BE2C (cell line): ENCODE results near the gene METAP1.

Experiments
- DNase-seq: peaks from one replicate; pipeline ENCODE4 v3.0.0-alpha.2; 2020
- H3K27me3 ChIP-seq: fragments of 250-450 bp; sonication (Bioruptor Pico); 2 replicates; pipeline ENCODE4 v1.5.1; 2020; ENCODE audit warnings: mild to moderate bottlenecking
- H3K36me3 ChIP-seq: fragments of 250-450 bp; sonication (Bioruptor Pico); 2 replicates; pipeline ENCODE4 v1.5.1; 2020; ENCODE audit warnings: mild to moderate bottlenecking
- H3K4me1 ChIP-seq: fragments of 250-450 bp; sonication (Bioruptor Pico); 2 replicates; pipeline ENCODE4 v1.5.1; 2020
- H3K4me3 ChIP-seq: 2 replicates; pipeline ENCODE4 v1.5.1; 2011; ENCODE audit warnings: low read depth, low read length
- H3K9me3 ChIP-seq: fragments of 250-450 bp; sonication (Bioruptor Pico); 2 replicates; pipeline ENCODE4 v1.5.1; 2020
- TF ChIP-seq, protein P1 (sequence below): IDR thresholded peaks from 2 replicates; pipeline ENCODE4 v1.5.1; 2012; ENCODE audit warnings: mild to moderate bottlenecking, low read depth, low read length

Gene METAP1

DNA sequence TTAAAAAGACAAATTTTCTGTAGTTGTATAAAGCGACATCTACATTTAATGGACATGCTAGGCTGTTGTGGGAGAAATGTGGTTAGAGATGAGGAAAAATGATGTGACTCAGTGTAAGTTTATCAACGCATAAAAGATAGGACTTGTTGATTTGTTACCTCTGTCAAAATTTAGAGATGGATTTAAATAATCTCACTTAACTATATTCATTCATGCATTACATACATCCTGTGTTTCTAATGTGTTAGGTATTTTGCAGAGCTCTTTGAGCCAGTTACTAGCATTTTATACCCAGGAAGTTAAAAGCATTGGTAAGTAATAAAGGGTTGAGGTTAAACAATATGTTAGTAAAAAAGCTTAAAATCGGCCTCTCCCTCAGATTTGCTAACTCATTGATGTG, 34.3 kb downstream of the METAP1 start:
- DNase-seq = no peak
- TF ChIP-seq, protein P1, sequence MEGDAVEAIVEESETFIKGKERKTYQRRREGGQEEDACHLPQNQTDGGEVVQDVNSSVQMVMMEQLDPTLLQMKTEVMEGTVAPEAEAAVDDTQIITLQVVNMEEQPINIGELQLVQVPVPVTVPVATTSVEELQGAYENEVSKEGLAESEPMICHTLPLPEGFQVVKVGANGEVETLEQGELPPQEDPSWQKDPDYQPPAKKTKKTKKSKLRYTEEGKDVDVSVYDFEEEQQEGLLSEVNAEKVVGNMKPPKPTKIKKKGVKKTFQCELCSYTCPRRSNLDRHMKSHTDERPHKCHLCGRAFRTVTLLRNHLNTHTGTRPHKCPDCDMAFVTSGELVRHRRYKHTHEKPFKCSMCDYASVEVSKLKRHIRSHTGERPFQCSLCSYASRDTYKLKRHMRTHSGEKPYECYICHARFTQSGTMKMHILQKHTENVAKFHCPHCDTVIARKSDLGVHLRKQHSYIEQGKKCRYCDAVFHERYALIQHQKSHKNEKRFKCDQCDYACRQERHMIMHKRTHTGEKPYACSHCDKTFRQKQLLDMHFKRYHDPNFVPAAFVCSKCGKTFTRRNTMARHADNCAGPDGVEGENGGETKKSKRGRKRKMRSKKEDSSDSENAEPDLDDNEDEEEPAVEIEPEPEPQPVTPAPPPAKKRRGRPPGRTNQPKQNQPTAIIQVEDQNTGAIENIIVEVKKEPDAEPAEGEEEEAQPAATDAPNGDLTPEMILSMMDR = no peak
- H3K9me3 ChIP-seq = no peaks in the 10 kb centered on the region
- no peak overlapping the region for H3K4me3 ChIP-seq
- H3K36me3 ChIP-seq = no peaks in the 10 kb centered on the region; the same call in 1 of the 2 replicates
- no peaks in the 10 kb centered on the region for H3K27me3 ChIP-seq
- H3K4me1 ChIP-seq = no peaks in the 10 kb centered on the region

DNA sequence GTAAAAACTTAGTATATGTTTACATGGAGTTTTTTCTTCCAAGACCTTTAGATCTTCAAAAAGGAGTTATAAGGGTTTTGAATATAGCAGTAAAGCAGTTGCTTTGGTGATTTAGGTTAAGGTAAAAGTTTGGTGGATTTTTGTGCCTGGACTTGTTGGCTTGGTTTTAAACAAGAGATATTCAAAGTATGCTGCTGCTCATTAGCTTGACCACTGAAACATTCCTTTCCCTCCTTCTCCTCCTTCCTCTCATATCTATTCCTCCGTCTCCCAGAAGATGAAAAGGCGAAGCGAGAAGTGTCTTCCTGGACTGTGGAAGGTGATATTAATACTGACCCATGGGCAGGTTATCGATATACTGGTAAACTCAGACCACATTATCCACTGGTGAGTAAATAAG, 38.4 kb downstream of the METAP1 start:
- Histone ChIP-seq H3K4me3 (no peak overlapping the region), H3K4me1 (no peaks in the 10 kb centered on the region), H3K9me3 (no peaks in the 10 kb centered on the region), H3K36me3 (no peaks in the 10 kb centered on the region; the same call in none of the 2 replicates), H3K27me3 (no peaks in the 10 kb centered on the region)
- no peak for DNase-seq
- TF ChIP-seq, protein P1 = no peak

DNA sequence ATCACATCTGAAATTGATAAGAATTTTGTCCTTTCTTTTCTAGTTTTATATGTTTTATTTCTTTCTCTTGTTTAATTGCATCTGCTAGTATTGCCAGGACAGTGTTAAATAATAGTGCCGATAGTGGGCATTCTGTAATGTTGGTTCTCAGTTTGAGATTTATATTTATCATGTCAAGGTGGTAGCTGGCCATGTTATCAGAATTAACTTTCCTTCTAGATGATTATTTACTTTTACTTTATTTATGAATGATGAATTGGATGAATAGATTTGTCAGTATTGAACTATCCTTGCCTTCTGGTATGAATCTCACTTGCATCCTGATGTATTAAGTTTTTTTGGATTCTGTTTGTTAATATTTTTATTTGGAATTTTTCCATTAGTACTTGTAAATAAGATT, 42.7 kb downstream of the METAP1 start:
- TF ChIP-seq, protein P1 = no peak
- H3K4me3 ChIP-seq = no peak overlapping the region
- H3K4me1 ChIP-seq = no peaks in the 10 kb centered on the region
- H3K9me3 ChIP-seq = no peaks in the 10 kb centered on the region
- no peaks in the 10 kb centered on the region for H3K27me3 ChIP-seq
- no peak for DNase-seq
- H3K36me3 ChIP-seq = peaks cover 5% of the 10 kb centered on the region

DNA sequence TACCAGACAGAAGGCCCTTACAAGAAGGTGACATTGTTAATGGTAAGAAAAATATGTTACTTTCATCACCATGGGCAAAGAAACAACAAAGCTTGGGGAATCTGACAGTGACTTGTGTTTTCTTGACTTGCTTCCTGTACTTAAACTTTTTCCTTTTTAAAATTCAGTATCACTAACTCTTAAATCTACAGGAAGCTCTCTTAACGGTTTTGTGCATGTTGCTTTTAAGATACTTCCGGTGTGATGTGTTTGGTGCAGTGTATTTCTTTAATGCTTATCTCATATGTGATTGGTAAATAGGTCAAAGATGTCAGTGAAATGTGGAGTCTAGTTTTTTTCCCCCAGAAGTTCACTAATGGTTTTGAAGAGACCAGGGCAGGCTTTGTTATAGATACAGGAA, 47.8 kb downstream of the METAP1 start:
- TF ChIP-seq, protein P1 = no peak
- peaks cover 10% of the 10 kb centered on the region for H3K36me3 ChIP-seq

GRCh38 chr4:99047710-99048109, 52.2 kb downstream of the METAP1 start:
- Histone ChIP-seq H3K9me3 (no peaks in the 10 kb centered on the region), H3K4me1 (peaks cover 13% of the 10 kb centered on the region), H3K36me3 (peaks cover 32% of the 10 kb centered on the region), H3K4me3 (no peak overlapping the region), H3K27me3 (no peaks in the 10 kb centered on the region)
- TF ChIP-seq, protein P1 = no peak
- no peak for DNase-seq

More for the DNA sequence above, 47.8 kb downstream of the METAP1 start:
- Histone ChIP-seq H3K4me1 (no peaks in the 10 kb centered on the region; the same call in none of the 2 replicates), H3K27me3 (no peaks in the 10 kb centered on the region), H3K9me3 (no peaks in the 10 kb centered on the region), H3K4me3 (no peak overlapping the region)
- DNase-seq = no peak

DNA sequence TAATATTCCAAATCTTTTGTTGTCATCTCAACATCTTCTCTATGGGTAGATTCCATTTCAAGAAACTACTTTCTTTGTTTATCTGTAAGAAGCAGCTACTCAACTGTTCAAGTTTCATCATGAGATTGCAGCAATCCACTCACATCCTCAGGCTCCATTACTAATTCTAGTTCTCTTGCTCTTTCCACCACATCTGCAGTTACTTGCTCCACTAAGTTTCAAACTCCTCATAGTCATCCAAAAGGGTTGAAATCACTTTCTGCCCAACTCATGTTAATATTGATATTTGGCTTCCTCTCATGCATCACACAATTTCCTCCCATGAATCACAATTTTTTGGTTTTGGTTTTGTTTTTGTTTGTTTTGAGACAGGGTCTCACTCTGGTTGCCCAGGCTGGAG, 57.4 kb downstream of the METAP1 start:
- Histone ChIP-seq H3K9me3 (no peaks in the 10 kb centered on the region), H3K36me3 (peaks cover 33% of the 10 kb centered on the region), H3K4me3 (no peak overlapping the region), H3K27me3 (no peaks in the 10 kb centered on the region), H3K4me1 (peaks cover 17% of the 10 kb centered on the region)
- TF ChIP-seq, protein P1 = no peak
- DNase-seq = no peak
